Gastroesophageal sphincter (tissue), 4 donors: ENCODE results near the gene HTR6. TPM values are rescaled to one million over a fixed set of nuclear protein-coding genes. Genes with fewer than 3 reads are reported as not detected.

Experiments used
- ATAC-seq: fragments of 150-250 bp; one replicate; pipeline ENCODE4 v1.9.1; 2016; ENCODE audit warnings: mild to moderate bottlenecking, moderate library complexity
- H3K27ac ChIP-seq, 4 donors: fragments of 200-600 bp; sonication (generic) in 3 of 4; 1 replicate in 3 of 4; 2 replicates in 1 of 4; pipeline ENCODE4 v1.5.1; 2016 to 2019
- H3K27me3 ChIP-seq: fragments of 200-600 bp; sonication (generic); one replicate; pipeline ENCODE4 v1.5.1; 2019
- H3K36me3 ChIP-seq, 2 donors: fragments of 200-600 bp; sonication (generic); one replicate each; pipeline ENCODE4 v1.5.1; 2019; ENCODE audit warnings: control low read depth in 1 of 2
- H3K4me1 ChIP-seq, 3 donors: fragments of 200-600 bp; sonication (generic); 1 replicate in 2 of 3; 2 replicates in 1 of 3; pipeline ENCODE4 v1.5.1; 2016 to 2019; ENCODE audit warnings: control low read depth in 2 of 3
- H3K4me3 ChIP-seq, 2 donors: fragments of 200-600 bp; sonication (generic); one replicate each; pipeline ENCODE4 v1.5.1; 2019; ENCODE audit warnings: mild to moderate bottlenecking in 1 of 2, moderate library complexity in 1 of 2
- H3K9me3 ChIP-seq, 3 donors: fragments of 200-600 bp; sonication (generic); one replicate each; pipeline ENCODE4 v1.5.1; 2017 to 2019; ENCODE audit warnings: control low read depth in 2 of 3
- EP300 ChIP-seq: sonication (generic); formaldehyde crosslinking; IDR thresholded peaks from one replicate; pipeline ENCODE4 v1.6.1; 2017; ENCODE audit warnings: antibody characterized with exemption, mild to moderate bottlenecking
- POLR2A ChIP-seq, 2 donors: fragments of 450-650 bp; IDR thresholded peaks; one replicate each; pipeline ENCODE4 v1.6.1; 2017; ENCODE audit warnings: antibody characterized with exemption in 2 of 2, mild to moderate bottlenecking in 2 of 2, moderate library complexity in 1 of 2
- POLR2AphosphoS5 ChIP-seq: sonication (generic); formaldehyde crosslinking; IDR thresholded peaks from one replicate; pipeline ENCODE4 v1.6.1; 2017; ENCODE audit warnings: antibody characterized with exemption
- WGBS, 2 donors: methylation state at CpG; one replicate each; pipeline ENCODE4 v1.1.5; 2018; ENCODE audit warnings: low coverage in 1 of 2; 5-methylcytosine and 5-hydroxymethylcytosine counted together
- total RNA-seq, 4 donors: library from RNA; depleted of rRNA; stranded (reverse); fragments of >200 nt; gene quantifications; one replicate each; pipeline ENCODE4 v1.1.0, GENCODE V29; 2016
- TF ChIP-seq, protein P1 (sequence below), 4 experiments: fragments of 200-600 bp in 2 of 4; fragments of 450-650 bp in 2 of 4; sonication (generic) in 1 of 4; IDR thresholded peaks; one replicate each; pipeline ENCODE4 v1.5.1; 2017 to 2019; ENCODE audit warnings: antibody characterized with exemption in 4 of 4, mild to moderate bottlenecking in 2 of 4, moderate library complexity in 2 of 4

Gene HTR6
- total RNA-seq, 4 donors from 2014 or later, result not detected

- H3K36me3 ChIP-seq, result peaks cover 0 to 79% of the 10 kb centered on the region in 2 donors
Observed at GRCh38 chr1:19688041-19688842, 23.6 kb downstream of the HTR6 start.

DNA sequence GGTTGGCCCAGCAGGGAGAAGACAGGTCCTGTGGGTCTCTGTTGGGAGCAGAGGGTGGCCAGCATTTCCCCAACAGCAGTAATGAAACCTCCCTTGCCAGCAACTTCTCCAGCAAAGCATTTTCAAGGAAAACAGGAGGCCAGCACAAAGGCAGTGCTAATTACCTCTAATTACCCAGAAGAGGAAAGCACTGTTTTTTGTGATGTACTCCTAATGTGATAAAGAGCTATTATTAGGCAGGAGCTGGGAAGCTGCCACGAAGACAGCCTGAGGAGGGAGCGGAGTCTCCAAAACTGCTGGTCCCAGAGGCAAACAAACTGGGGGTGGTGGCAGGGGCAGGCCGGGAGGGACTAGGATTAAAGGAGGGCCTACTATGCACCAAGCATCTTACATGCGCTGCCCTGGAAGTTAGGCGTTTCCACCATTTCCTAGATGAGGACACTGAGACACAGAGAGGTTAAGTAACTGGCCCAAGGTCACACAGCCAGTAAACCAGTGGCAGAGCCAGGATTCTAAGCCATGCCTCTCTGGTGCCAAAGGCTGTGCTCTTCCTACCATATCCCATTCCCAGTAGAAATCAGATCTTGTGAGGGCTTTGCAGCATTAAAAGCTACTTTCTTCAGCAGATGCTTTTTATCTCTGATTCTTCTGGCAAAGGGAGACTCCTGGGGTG lies 24.5 kb downstream of the HTR6 start:
- no peak for ATAC-seq
- peaks cover 0 to 4% (median 0%) of the 10 kb centered on the region in 3 donors for H3K9me3 ChIP-seq
- TF ChIP-seq POLR2AphosphoS5 (no peak), POLR2A (IDR thresholded peaks at IDR 0.05) (no peak), EP300 (no peak)
- TF ChIP-seq, protein P1, sequence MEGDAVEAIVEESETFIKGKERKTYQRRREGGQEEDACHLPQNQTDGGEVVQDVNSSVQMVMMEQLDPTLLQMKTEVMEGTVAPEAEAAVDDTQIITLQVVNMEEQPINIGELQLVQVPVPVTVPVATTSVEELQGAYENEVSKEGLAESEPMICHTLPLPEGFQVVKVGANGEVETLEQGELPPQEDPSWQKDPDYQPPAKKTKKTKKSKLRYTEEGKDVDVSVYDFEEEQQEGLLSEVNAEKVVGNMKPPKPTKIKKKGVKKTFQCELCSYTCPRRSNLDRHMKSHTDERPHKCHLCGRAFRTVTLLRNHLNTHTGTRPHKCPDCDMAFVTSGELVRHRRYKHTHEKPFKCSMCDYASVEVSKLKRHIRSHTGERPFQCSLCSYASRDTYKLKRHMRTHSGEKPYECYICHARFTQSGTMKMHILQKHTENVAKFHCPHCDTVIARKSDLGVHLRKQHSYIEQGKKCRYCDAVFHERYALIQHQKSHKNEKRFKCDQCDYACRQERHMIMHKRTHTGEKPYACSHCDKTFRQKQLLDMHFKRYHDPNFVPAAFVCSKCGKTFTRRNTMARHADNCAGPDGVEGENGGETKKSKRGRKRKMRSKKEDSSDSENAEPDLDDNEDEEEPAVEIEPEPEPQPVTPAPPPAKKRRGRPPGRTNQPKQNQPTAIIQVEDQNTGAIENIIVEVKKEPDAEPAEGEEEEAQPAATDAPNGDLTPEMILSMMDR (IDR thresholded peaks at IDR 0.05), result no peak
- H3K36me3 ChIP-seq, result peaks cover 0 to 88% of the 10 kb centered on the region in 2 donors
- H3K27ac ChIP-seq, result no peak overlapping the region
- H3K4me3 ChIP-seq, result no peak overlapping the region
- H3K4me1 ChIP-seq, result no peaks in the 10 kb centered on the region
- H3K27me3 ChIP-seq, result no peaks in the 10 kb centered on the region
- 20 to 74% methylated on average over 1 to 5 of the region's 5 CpGs for WGBS, 2 donors

More at GRCh38 chr1:19688041-19688842, 23.6 kb downstream of the HTR6 start:
- ATAC-seq, result no peak
- H3K9me3 ChIP-seq, result peaks cover 0 to 4% (median 0%) of the 10 kb centered on the region in 3 donors
- no peak overlapping the region for H3K27ac ChIP-seq
- WGBS, 2 donors, result 82 to 83% methylated on average over 1 to 6 of the region's 19 CpGs
- no peaks in the 10 kb centered on the region for H3K4me1 ChIP-seq
- H3K27me3 ChIP-seq, result no peaks in the 10 kb centered on the region
- TF ChIP-seq, protein P1 (IDR thresholded peaks at IDR 0.05), result no peak
- no peak for TF ChIP-seq POLR2AphosphoS5
- no peak for TF ChIP-seq POLR2A (IDR thresholded peaks at IDR 0.05)
- no peak for TF ChIP-seq EP300
- H3K4me3 ChIP-seq, result no peak overlapping the region

GRCh38 chr1:19689856-19690255 lies 25.2 kb downstream of the HTR6 start:
- Histone ChIP-seq H3K9me3 (peaks cover 0 to 4% (median 0%) of the 10 kb centered on the region in 3 donors), H3K36me3 (peaks cover 0 to 90% of the 10 kb centered on the region in 2 donors), H3K27ac (no peak overlapping the region), H3K4me3 (no peak overlapping the region), H3K4me1 (no peaks in the 10 kb centered on the region), H3K27me3 (no peaks in the 10 kb centered on the region)
- WGBS, 2 donors, result 95 to 96% methylated on average over 2 to 3 of the region's 3 CpGs
- ATAC-seq, result no peak
- TF ChIP-seq POLR2A (IDR thresholded peaks at IDR 0.05) (no peak), POLR2AphosphoS5 (no peak), EP300 (no peak)
- TF ChIP-seq, protein P1 (IDR thresholded peaks at IDR 0.05), result no peak

DNA sequence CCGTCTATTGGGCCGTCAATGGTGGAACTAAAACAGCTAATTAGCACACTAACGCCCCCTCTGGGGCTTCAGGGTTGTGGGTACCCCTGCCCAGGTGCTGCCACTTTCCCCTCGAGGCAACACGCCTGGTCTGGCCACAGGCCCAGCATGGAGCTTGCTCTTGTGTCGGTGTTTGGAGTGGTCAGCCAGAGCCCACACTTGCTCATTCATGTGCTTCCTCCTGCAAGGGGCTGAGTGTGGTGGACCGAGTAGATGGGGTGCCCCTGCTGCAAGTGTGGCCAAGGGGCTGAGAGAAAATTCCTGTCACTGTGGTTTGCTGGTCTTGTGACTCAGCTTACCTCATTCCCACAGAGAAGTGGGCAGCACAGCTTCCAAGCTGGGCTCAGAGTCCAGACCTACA lies 25.7 kb downstream of the HTR6 start:
- Histone ChIP-seq H3K9me3 (peaks cover 0 to 4% (median 0%) of the 10 kb centered on the region in 3 donors), H3K4me3 (no peak overlapping the region), H3K36me3 (peaks cover 0 to 90% of the 10 kb centered on the region in 2 donors), H3K4me1 (no peaks in the 10 kb centered on the region), H3K27ac (no peak overlapping the region), H3K27me3 (no peaks in the 10 kb centered on the region)
- no peak for ATAC-seq
- WGBS, 2 donors, result no CpG with 5 or more reads among the region's 7 CpGs
- TF ChIP-seq, protein P1 (IDR thresholded peaks at IDR 0.05), result no peak

DNA sequence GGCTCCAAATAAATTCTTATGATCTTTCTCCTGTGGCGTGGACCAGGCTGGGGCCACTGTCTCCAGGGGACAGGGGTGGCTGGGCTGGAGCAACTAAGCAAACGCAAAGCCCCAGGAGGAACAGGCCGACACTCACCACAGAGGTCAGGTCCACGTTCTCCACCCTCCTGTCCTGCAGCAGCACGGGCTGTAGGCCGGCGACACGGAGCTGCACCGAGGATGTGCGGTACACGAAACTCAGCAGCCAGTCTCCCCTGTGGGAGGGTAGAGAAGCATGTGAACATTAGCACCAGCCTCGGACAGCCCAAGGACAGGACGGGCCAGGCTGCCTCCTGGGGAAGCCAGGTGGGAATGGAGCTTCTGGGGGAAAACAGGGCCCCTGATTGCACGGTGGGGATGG lies 29.6 kb downstream of the HTR6 start:
- H3K36me3 ChIP-seq, result peaks cover 0 to 93% of the 10 kb centered on the region in 2 donors
- WGBS, 2 donors, result 60 to 90% methylated on average over 1 to 4 of the region's 14 CpGs

More for the DNA sequence above, 29.6 kb downstream of the HTR6 start:
- Histone ChIP-seq H3K27me3 (no peaks in the 10 kb centered on the region), H3K9me3 (no peaks in the 10 kb centered on the region), H3K4me3 (no peak overlapping the region), H3K4me1 (no peaks in the 10 kb centered on the region), H3K27ac (no peak overlapping the region)
- TF ChIP-seq, protein P1 (IDR thresholded peaks at IDR 0.05), result no peak
- no peak for TF ChIP-seq POLR2A (IDR thresholded peaks at IDR 0.05)
- TF ChIP-seq POLR2AphosphoS5, result no peak
- TF ChIP-seq EP300, result no peak
- ATAC-seq, result no peak
